H1 (cell line): ENCODE data around the gene MAPK11. TPM values are rescaled to one million over a fixed set of nuclear protein-coding genes. Genes with fewer than 3 reads are reported as not detected.

Experiments
- CTCF ChIA-PET: fragments of 300-600 bp; sonication (Branson Sonifier 250); formaldehyde crosslinking; loops from one replicate; lab custom pipeline; 2021; ENCODE audit not compliant: partially characterized antibody; lab: Charles Lee
- POLR2A ChIA-PET: fragments of 300-600 bp; sonication (Branson Sonifier 250); formaldehyde crosslinking; loops from one replicate; lab custom pipeline; 2021; ENCODE audit warnings: inconsistent platforms; ENCODE audit not compliant: partially characterized antibody; lab: Charles Lee
- DNase-seq, 2 experiments: peaks; one replicate each; pipeline versions ENCODE4 v3.0.0 to v3.0.0-alpha.2; 2010 to 2022; ENCODE audit warnings: low spot score in 2 of 2, low read depth in 1 of 2, mixed read lengths in 1 of 2
- FAIRE-seq: peaks from 2 replicates; lab custom pipeline; 2011; peaks lifted over from hg19 to GRCh38; lab: Jason Lieb, UNC
- H2AFZ ChIP-seq: 2 replicates; pipeline ENCODE4 v1.8.1; 2012; ENCODE audit warnings: low read length, inconsistent platforms
- H2AK5ac ChIP-seq: 2 replicates; pipeline ENCODE4 v1.6.1; 2013; ENCODE audit warnings: low read depth, low read length
- H2BK120ac ChIP-seq: replicated peaks from 2 replicates; pipeline ENCODE3; 2013; ENCODE audit warnings: low read depth, low read length, inconsistent platforms
- H2BK12ac ChIP-seq: 2 replicates; pipeline ENCODE4 v1.6.1; 2013; ENCODE audit warnings: low read depth, low read length
- H2BK15ac ChIP-seq: 2 replicates; pipeline ENCODE4 v1.6.1; 2013; ENCODE audit warnings: low read length
- H2BK20ac ChIP-seq: 2 replicates; pipeline ENCODE4 v1.6.1; 2013; ENCODE audit warnings: low read length
- H2BK5ac ChIP-seq: 2 replicates; pipeline ENCODE4 v1.6.1; 2013; ENCODE audit warnings: low read depth, low read length
- H3K14ac ChIP-seq: 2 replicates; pipeline ENCODE4 v1.6.1; 2013; ENCODE audit warnings: inconsistent platforms; ENCODE audit not compliant: insufficient read length
- H3K18ac ChIP-seq: 2 replicates; pipeline ENCODE4 v1.6.1; 2013; ENCODE audit warnings: low read length; ENCODE audit errors: extremely low read depth
- H3K23ac ChIP-seq: 2 replicates; pipeline ENCODE4 v1.6.1; 2013; ENCODE audit warnings: inconsistent platforms; ENCODE audit not compliant: insufficient read length
- H3K23me2 ChIP-seq: 2 replicates; pipeline ENCODE4 v1.6.1; 2013; ENCODE audit warnings: low read depth, low read length
- H3K27ac ChIP-seq: 2 replicates; pipeline ENCODE4 v1.6.1; 2011; ENCODE audit warnings: low read depth, low read length, inconsistent platforms
- H3K27me3 ChIP-seq, 4 experiments: replicated peaks in 1 of 4; 1 replicate in 1 of 4; 2 replicates in 3 of 4; pipeline versions ENCODE4 v1.6.1 to v1.8.1; 2011 to 2013; ENCODE audit warnings: low read length in 3 of 4, mild to moderate bottlenecking in 3 of 4, inconsistent platforms in 2 of 4, mixed read lengths in 2 of 4, moderate library complexity in 1 of 4; ENCODE audit not compliant: control insufficient read depth in 3 of 4, insufficient read depth in 3 of 4; ENCODE audit errors: extremely low read depth in 1 of 4
- H3K36me3 ChIP-seq, 4 experiments: 2 replicates each; pipeline versions ENCODE4 v1.6.1 to v1.8.1; 2011 to 2013; ENCODE audit warnings: mild to moderate bottlenecking in 4 of 4, low read length in 3 of 4, moderate library complexity in 2 of 4, control low read depth in 1 of 4, inconsistent platforms in 1 of 4; ENCODE audit not compliant: insufficient read depth in 4 of 4, control insufficient read depth in 2 of 4
- H3K4ac ChIP-seq: replicated peaks from 2 replicates; pipeline ENCODE3; 2013; ENCODE audit warnings: low read length, low read depth, mixed read lengths, inconsistent platforms; ENCODE audit not compliant: insufficient read length
- H3K4me1 ChIP-seq, 4 experiments: replicated peaks in 1 of 4; 1 replicate in 1 of 4; 2 replicates in 3 of 4; pipeline versions ENCODE4 v1.6.1 to v1.8.1; 2011 to 2013; ENCODE audit warnings: low read length in 3 of 4, inconsistent platforms in 2 of 4, mixed read lengths in 1 of 4; ENCODE audit not compliant: insufficient read depth in 4 of 4, control insufficient read depth in 3 of 4
- H3K4me2 ChIP-seq, 2 experiments: 2 replicates each; pipeline versions ENCODE4 v1.6.1 to v1.8.1; 2011 to 2013; ENCODE audit warnings: low read depth in 2 of 2, low read length in 2 of 2, control low read depth in 1 of 2, inconsistent platforms in 1 of 2, mild to moderate bottlenecking in 1 of 2; ENCODE audit not compliant: insufficient read depth in 1 of 2
- H3K4me3 ChIP-seq, 4 experiments: fragments of 200-600, 300-600 bp in 1 of 4; sonication (generic), shearing (Covaris generic), sonication (Bioruptor Twin) in 1 of 4; 2 replicates each; pipeline versions ENCODE4 v1.5.1 to v1.8.1; 2011 to 2016; ENCODE audit warnings: low read length in 4 of 4, low read depth in 3 of 4, control low read depth in 2 of 4, inconsistent platforms in 2 of 4, mild to moderate bottlenecking in 2 of 4, mixed read lengths in 1 of 4, moderate library complexity in 1 of 4; ENCODE audit not compliant: insufficient read depth in 2 of 4; ENCODE audit errors: extremely low read depth in 1 of 4
- H3K56ac ChIP-seq: replicated peaks from 2 replicates; pipeline ENCODE3; 2013; ENCODE audit warnings: low read depth, mild to moderate bottlenecking, mixed read lengths, low read length, inconsistent platforms; ENCODE audit not compliant: insufficient read length
- H3K79me1 ChIP-seq: 2 replicates; pipeline ENCODE4 v1.6.1; 2013; ENCODE audit warnings: low read depth, low read length, control low read depth
- H3K79me2 ChIP-seq, 2 experiments: 2 replicates each; pipeline versions ENCODE4 v1.6.1 to v1.8.1; 2012 to 2013; ENCODE audit warnings: low read length in 2 of 2, mild to moderate bottlenecking in 2 of 2, inconsistent platforms in 1 of 2; ENCODE audit not compliant: insufficient read depth in 2 of 2, control insufficient read depth in 1 of 2
- H3K9ac ChIP-seq, 4 experiments: replicated peaks in 1 of 4; 1 replicate in 1 of 4; 2 replicates in 3 of 4; pipeline versions ENCODE4 v1.6.1 to v1.8.1; 2011 to 2013; ENCODE audit warnings: low read depth in 3 of 4, low read length in 3 of 4, control low read depth in 2 of 4, mild to moderate bottlenecking in 2 of 4, moderate library complexity in 2 of 4, inconsistent platforms in 1 of 4; ENCODE audit errors: extremely low read depth in 1 of 4
- H3K9me3 ChIP-seq, 2 experiments: 2 replicates each; pipeline versions ENCODE4 v1.6.1 to v1.8.1; 2012 to 2013; ENCODE audit warnings: mild to moderate bottlenecking in 2 of 2, moderate library complexity in 2 of 2, control low read depth in 1 of 2, inconsistent platforms in 1 of 2, low read depth in 1 of 2, low read length in 1 of 2, mixed read lengths in 1 of 2; ENCODE audit not compliant: insufficient read depth in 2 of 2
- H4K20me1 ChIP-seq, 2 experiments: replicated peaks in 1 of 2; 2 replicates each; pipeline versions ENCODE3 to v1.8.1; 2011 to 2013; ENCODE audit warnings: inconsistent platforms in 2 of 2, low read length in 2 of 2, mild to moderate bottlenecking in 1 of 2; ENCODE audit not compliant: insufficient read depth in 2 of 2, control insufficient read depth in 1 of 2
- H4K5ac ChIP-seq: 2 replicates; pipeline ENCODE4 v1.6.1; 2013; ENCODE audit warnings: low read length, low read depth, mixed read lengths, inconsistent platforms; ENCODE audit not compliant: insufficient read length
- H4K8ac ChIP-seq: 2 replicates; pipeline ENCODE4 v1.8.0; 2013; ENCODE audit warnings: mild to moderate bottlenecking, moderate library complexity, low read length, inconsistent platforms; ENCODE audit not compliant: insufficient read depth; ENCODE audit errors: extremely low read depth
- H4K91ac ChIP-seq: replicated peaks from 2 replicates; pipeline ENCODE3; 2013; ENCODE audit warnings: low read length, mixed read lengths, inconsistent platforms; ENCODE audit not compliant: insufficient read length
- TAF7 ChIP-seq: optimal IDR thresholded peaks from 2 replicates; pipeline ENCODE3; 2011; ENCODE audit warnings: low read depth, mild to moderate bottlenecking, inconsistent platforms, low read length, moderate library complexity, borderline replicate concordance
- WGBS, 2 experiments: shearing (Covaris generic) in 1 of 2; methylation state at CpG; one replicate each; pipeline versions ENCODE4 v1.1.6 to v1.1.7; 2013 to 2015; ENCODE audit warnings: low lambda C conversion rate in 2 of 2, mixed read lengths in 2 of 2, inconsistent platforms in 1 of 2, low coverage in 1 of 2, missing lambda C conversion rate in 1 of 2; ENCODE audit not compliant: insufficient replicate concordance in 2 of 2, insufficient coverage in 1 of 2, insufficient read length in 1 of 2; ENCODE audit errors: extremely low coverage in 1 of 2, missing lambda C conversion rate in 1 of 2; 5-methylcytosine and 5-hydroxymethylcytosine counted together
- polyA plus RNA-seq, 7 experiments: library from polyadenylated mRNA; depleted of rRNA in 3 of 7; stranded (reverse) in 5 of 7; unstranded in 2 of 7; fragments of >200 nt in 5 of 7; fragments of 200-250 nt in 2 of 7; gene quantifications; 1 replicate in 5 of 7; 2 replicates in 1 of 7; 4 replicates in 1 of 7; pipeline versions ENCODE4 v1.2.1 to v1.2.3, GENCODE V29; 2011 to 2013; ENCODE audit warnings: missing spikeins in 2 of 7, mixed read lengths in 2 of 7
- total RNA-seq: library from RNA; stranded (reverse); fragmentation: NEBNext Ultra II Directional; extraction: Animal tissue kit (Norgen Biotek cat#: 25700); gene quantifications from 2 replicates; pipeline ENCODE4 v1.2.1, GENCODE V29; 2021

The MAPK11 gene
- total and polyA plus RNA-seq, 2 of the 8 experiments (the other 6 are each of a cell fraction or from before 2014, with no cell fraction given), result 0.70 to 1.5 TPM

DNA sequence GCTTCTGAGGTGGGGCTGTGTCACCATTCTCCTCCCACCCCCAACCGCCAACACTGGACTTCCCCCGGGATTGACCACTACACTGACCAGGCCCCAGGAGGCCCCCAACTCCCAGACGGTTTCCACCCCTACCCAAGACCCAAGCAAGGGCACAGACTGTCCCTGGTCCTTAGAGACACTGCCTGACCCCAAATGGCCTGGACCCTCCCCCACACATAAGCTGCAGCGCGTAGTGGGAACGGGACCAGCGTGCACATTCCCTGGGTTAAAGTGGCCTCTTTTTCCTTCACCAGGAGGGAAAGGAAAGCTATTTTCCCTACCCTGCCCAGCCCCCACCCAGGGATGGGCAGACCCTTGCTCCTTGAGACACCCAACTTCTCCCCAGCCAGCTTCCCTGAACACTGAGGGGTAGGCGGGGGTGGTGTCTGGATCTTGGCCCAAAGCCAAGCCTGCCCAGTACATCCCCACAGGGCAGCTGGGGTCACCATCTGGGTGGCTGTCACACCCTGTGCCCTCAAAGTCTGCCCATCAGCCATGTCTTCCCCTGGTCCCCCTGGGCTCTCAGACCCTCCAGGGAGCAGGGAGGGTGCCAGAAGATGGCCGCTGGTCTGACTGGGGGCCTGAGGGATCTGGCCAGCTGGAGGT is 7.1 kb downstream of the MAPK11 start:
- POLR2A ChIA-PET, result interaction anchor here (1.1 kb wide), 2 partner anchors 12 to 15 kb away, joined by 3 to 4 read pairs; partner anchors contain the start of gene HDAC10

More for the DNA sequence above, 7.1 kb downstream of the MAPK11 start:
- DNase-seq (no peak), FAIRE-seq (no peak)
- Histone ChIP-seq H4K91ac (no peak overlapping the region), H2BK20ac (0 out of 2 replicates have a peak overlapping the region, but pooled peaks have one; percentile 48), H3K56ac (no peak overlapping the region), H2BK15ac (peak overlapping the region; percentile 88), H3K36me3 (no peaks in the 10 kb centered on the region), H2BK120ac (no peak overlapping the region), H3K4me2 (no peak overlapping the region), H3K79me2 (no peaks in the 10 kb centered on the region), H3K27ac (no peak overlapping the region), H2AK5ac (no peak overlapping the region), H3K14ac (no peak overlapping the region), H3K23me2 (peaks cover 6% of the 10 kb centered on the region; the same call in 1 of the 2 replicates), H3K4me1 (peaks cover 0 to 20% (median 10%) of the 10 kb centered on the region in 4 experiments; a peak in 6 of 7 replicates), H4K8ac (no peak overlapping the region; the same call in 1 of the 2 replicates), H3K79me1 (no peaks in the 10 kb centered on the region), H3K27me3 (peaks cover 1 to 35% (median 25%) of the 10 kb centered on the region in 4 experiments; a peak in 6 of 7 replicates), H2AFZ (no peak overlapping the region), H3K4me3 (no peak overlapping the region), H2BK5ac (peak overlapping the region; percentile 52; the same call in 1 of the 2 replicates), H3K9ac (no peak overlapping the region), H3K4ac (no peak overlapping the region), H4K5ac (no peak overlapping the region), H3K18ac (peak overlapping the region; percentile 20; the same call in 1 of the 2 replicates), H3K23ac (no peak overlapping the region), H4K20me1 (peaks cover 5 to 8% of the 10 kb centered on the region in 2 experiments), H2BK12ac (peak overlapping the region; percentile 80; the same call in 1 of the 2 replicates), H3K9me3 (peaks cover 0 to 10% of the 10 kb centered on the region in 2 experiments; a peak in 1 of 4 replicates)
- 85% methylated on average over 9 of the region's 9 CpGs; no CpG with 5 or more reads in 1 of the 2 experiments for WGBS, 2 experiments
- CTCF ChIA-PET, result interaction anchor here (0.6 to 4.7 kb wide), 10 partner anchors 11 to 237 kb away, joined by 3 to 26 read pairs (median 4); partner anchors contain the start of gene HDAC10
- no peak for TF ChIP-seq TAF7
